ENCODE results near the gene DLX3.

Gene DLX3

GRCh38 chr17:50029185-50029584 is 34.2 kb upstream of the DLX3 start:
- H3K27ac ChIP-seq (ENCODE audit: insufficient read depth in 1 of 2, low read depth in 1 of 2, low read length in 2 of 2, poor library complexity in 1 of 2, severe bottlenecking in 2 of 2) = no peak overlapping the region
- no peaks in the 10 kb centered on the region for H3K36me3 ChIP-seq (ENCODE audit: control insufficient read depth in 4 of 4, insufficient read depth in 4 of 4, low read length in 3 of 4)
- no peaks in the 10 kb centered on the region for H3K9me3 ChIP-seq (ENCODE audit: control extremely low read depth in 1 of 5, control insufficient read depth in 4 of 5, insufficient read depth in 2 of 5, low read depth in 1 of 5, low read length in 4 of 5)
- DNase-seq = no peak
- ChIA-PET CTCF (interaction anchor here (1.0 to 4.1 kb wide), 8 partner anchors 17 to 65 kb away, joined by 3 to 27 read pairs (median 8); partner anchors contain the start of genes ITGA3 and PDK2), POLR2A (interaction anchor here (0.9 to 1.4 kb wide), 2 partner anchors 23 to 27 kb away, joined by 5 to 6 read pairs; partner anchors contain the start of gene ITGA3)
- H3K4me3 ChIP-seq (ENCODE audit: control insufficient read depth in 1 of 7, extremely low read depth in 1 of 7, insufficient read depth in 4 of 7, low read depth in 2 of 7, low read length in 6 of 7) = no peak overlapping the region
- H3K4me1 ChIP-seq (ENCODE audit: control extremely low read depth in 1 of 4, control insufficient read depth in 4 of 4, insufficient read depth in 4 of 4, low read length in 3 of 4) = peaks cover 0 to 29% (median 20%) of the 10 kb centered on the region in 4 experiments
- peaks cover 0 to 3% (median 0%) of the 10 kb centered on the region in 5 experiments for H3K27me3 ChIP-seq (replicated peaks in 2 of 5; ENCODE audit: control insufficient read depth in 4 of 5, insufficient read depth in 5 of 5, low read length in 4 of 5)
- WGBS (ENCODE audit: insufficient coverage) = 99% methylated on average over 6 of the region's 7 CpGs

GRCh38 chr17:50028736-50029120 is 33.7 kb upstream of the DLX3 start:
- Histone ChIP-seq H3K27ac (ENCODE audit: insufficient read depth in 1 of 2, low read depth in 1 of 2, low read length in 2 of 2, poor library complexity in 1 of 2, severe bottlenecking in 2 of 2) (no peak overlapping the region), H3K36me3 (ENCODE audit: control insufficient read depth in 4 of 4, insufficient read depth in 4 of 4, low read length in 3 of 4) (no peaks in the 10 kb centered on the region)
- POLR2A ChIA-PET = interaction anchor here (1.4 kb wide), 1 partner anchor 27 kb away, joined by 5 read pairs; the partner anchor contains the start of gene ITGA3

GRCh38 chr17:50027881-50028735 is 33.1 kb upstream of the DLX3 start:
- POLR2A ChIA-PET = interaction anchor here (0.5 to 1.4 kb wide), 3 partner anchors 28 to 279 kb away, joined by 3 to 5 read pairs (median 4); partner anchors contain the start of gene ITGA3
- H3K4me1 ChIP-seq (ENCODE audit: control extremely low read depth in 1 of 4, control insufficient read depth in 4 of 4, insufficient read depth in 4 of 4, low read length in 3 of 4) = peaks cover 0 to 29% (median 20%) of the 10 kb centered on the region in 4 experiments
- peak overlapping the region in 3 of 7 experiments; percentile 17 to 65 (median 50) for H3K4me3 ChIP-seq (ENCODE audit: control insufficient read depth in 1 of 7, extremely low read depth in 1 of 7, insufficient read depth in 4 of 7, low read depth in 2 of 7, low read length in 6 of 7)
- H3K27ac ChIP-seq (ENCODE audit: insufficient read depth in 1 of 2, low read depth in 1 of 2, low read length in 2 of 2, poor library complexity in 1 of 2, severe bottlenecking in 2 of 2) = no peak overlapping the region
- H3K9me3 ChIP-seq (ENCODE audit: control extremely low read depth in 1 of 5, control insufficient read depth in 4 of 5, insufficient read depth in 2 of 5, low read depth in 1 of 5, low read length in 4 of 5) = no peaks in the 10 kb centered on the region
- DNase-seq = peak; percentile 86 to 97 (median 97)
- CTCF ChIA-PET = interaction anchor here (0.7 to 4.1 kb wide), 10 partner anchors 20 to 111 kb away, joined by 3 to 30 read pairs (median 4); partner anchors contain the start of genes ITGA3 and PDK2
- 67% methylated on average over 10 of the region's 20 CpGs for WGBS (ENCODE audit: insufficient coverage)
- H3K27me3 ChIP-seq (replicated peaks in 2 of 5; ENCODE audit: control insufficient read depth in 4 of 5, insufficient read depth in 5 of 5, low read length in 4 of 5) = peaks cover 0 to 2% (median 0%) of the 10 kb centered on the region in 5 experiments
- no peaks in the 10 kb centered on the region for H3K36me3 ChIP-seq (ENCODE audit: control insufficient read depth in 4 of 4, insufficient read depth in 4 of 4, low read length in 3 of 4)

More at GRCh38 chr17:50028736-50029120, 33.7 kb upstream of the DLX3 start:
- Histone ChIP-seq H3K9me3 (ENCODE audit: control extremely low read depth in 1 of 5, control insufficient read depth in 4 of 5, insufficient read depth in 2 of 5, low read depth in 1 of 5, low read length in 4 of 5) (no peaks in the 10 kb centered on the region), H3K4me3 (ENCODE audit: control insufficient read depth in 1 of 7, extremely low read depth in 1 of 7, insufficient read depth in 4 of 7, low read depth in 2 of 7, low read length in 6 of 7) (peak overlapping the region in 2 of 7 experiments; percentile 12 to 65), H3K27me3 (replicated peaks in 2 of 5; ENCODE audit: control insufficient read depth in 4 of 5, insufficient read depth in 5 of 5, low read length in 4 of 5) (peaks cover 0 to 2% (median 0%) of the 10 kb centered on the region in 5 experiments), H3K4me1 (ENCODE audit: control extremely low read depth in 1 of 4, control insufficient read depth in 4 of 4, insufficient read depth in 4 of 4, low read length in 3 of 4) (peaks cover 0 to 29% (median 20%) of the 10 kb centered on the region in 4 experiments)
- no peak for DNase-seq
- 94% methylated on average over 4 of the region's 6 CpGs for WGBS (ENCODE audit: insufficient coverage)
- CTCF ChIA-PET = interaction anchor here (1.0 to 4.1 kb wide), 9 partner anchors 17 to 65 kb away, joined by 3 to 30 read pairs (median 5); partner anchors contain the start of genes ITGA3 and PDK2

GRCh38 chr17:50027172-50027880 is 32.3 kb upstream of the DLX3 start:
- DNase-seq = peak; percentile 58 to 88 (median 85)
- POLR2A ChIA-PET = interaction anchor here (0.5 to 1.4 kb wide), 3 partner anchors 29 to 280 kb away, joined by 3 to 5 read pairs (median 4); partner anchors contain the start of gene ITGA3
- CTCF ChIA-PET = interaction anchor here (0.7 to 4.1 kb wide), 13 partner anchors 12 to 112 kb away, joined by 3 to 30 read pairs (median 6); partner anchors contain the start of genes ITGA3 and PDK2
- H3K4me3 ChIP-seq (ENCODE audit: control insufficient read depth in 1 of 7, extremely low read depth in 1 of 7, insufficient read depth in 4 of 7, low read depth in 2 of 7, low read length in 6 of 7) = peak overlapping the region in 5 of 7 experiments; percentile 17 to 65 (median 26)
- 2% methylated on average over 27 of the region's 27 CpGs for WGBS (ENCODE audit: insufficient coverage)
- no peaks in the 10 kb centered on the region for H3K36me3 ChIP-seq (ENCODE audit: control insufficient read depth in 4 of 4, insufficient read depth in 4 of 4, low read length in 3 of 4)
- no peaks in the 10 kb centered on the region for H3K9me3 ChIP-seq (ENCODE audit: control extremely low read depth in 1 of 5, control insufficient read depth in 4 of 5, insufficient read depth in 2 of 5, low read depth in 1 of 5, low read length in 4 of 5)
- peaks cover 0 to 29% (median 20%) of the 10 kb centered on the region in 4 experiments for H3K4me1 ChIP-seq (ENCODE audit: control extremely low read depth in 1 of 4, control insufficient read depth in 4 of 4, insufficient read depth in 4 of 4, low read length in 3 of 4)
- no peak overlapping the region for H3K27ac ChIP-seq (ENCODE audit: insufficient read depth in 1 of 2, low read depth in 1 of 2, low read length in 2 of 2, poor library complexity in 1 of 2, severe bottlenecking in 2 of 2)
- peaks cover 0 to 2% (median 0%) of the 10 kb centered on the region in 5 experiments for H3K27me3 ChIP-seq (replicated peaks in 2 of 5; ENCODE audit: control insufficient read depth in 4 of 5, insufficient read depth in 5 of 5, low read length in 4 of 5)

GRCh38 chr17:50026837-50027171 is 31.8 kb upstream of the DLX3 start:
- ChIA-PET POLR2A (no interaction called here), CTCF (interaction anchor here (1.0 to 4.1 kb wide), 9 partner anchors 12 to 67 kb away, joined by 3 to 30 read pairs (median 7); partner anchors contain the start of genes ITGA3 and PDK2)
- H3K9me3 ChIP-seq (ENCODE audit: control extremely low read depth in 1 of 5, control insufficient read depth in 4 of 5, insufficient read depth in 2 of 5, low read depth in 1 of 5, low read length in 4 of 5) = no peaks in the 10 kb centered on the region
- peaks cover 0 to 2% (median 0%) of the 10 kb centered on the region in 5 experiments for H3K27me3 ChIP-seq (replicated peaks in 2 of 5; ENCODE audit: control insufficient read depth in 4 of 5, insufficient read depth in 5 of 5, low read length in 4 of 5)
- no peak overlapping the region for H3K27ac ChIP-seq (ENCODE audit: insufficient read depth in 1 of 2, low read depth in 1 of 2, low read length in 2 of 2, poor library complexity in 1 of 2, severe bottlenecking in 2 of 2)
- H3K4me1 ChIP-seq (ENCODE audit: control extremely low read depth in 1 of 4, control insufficient read depth in 4 of 4, insufficient read depth in 4 of 4, low read length in 3 of 4) = peaks cover 0 to 29% (median 20%) of the 10 kb centered on the region in 4 experiments
- 0% methylated on average over 1 of the region's 6 CpGs for WGBS (ENCODE audit: insufficient coverage)
- no peaks in the 10 kb centered on the region for H3K36me3 ChIP-seq (ENCODE audit: control insufficient read depth in 4 of 4, insufficient read depth in 4 of 4, low read length in 3 of 4)
- peak; percentile 67 to 73 (median 68) for DNase-seq
- peak overlapping the region in 4 of 7 experiments; percentile 17 to 65 (median 38) for H3K4me3 ChIP-seq (ENCODE audit: control insufficient read depth in 1 of 7, extremely low read depth in 1 of 7, insufficient read depth in 4 of 7, low read depth in 2 of 7, low read length in 6 of 7)

GRCh38 chr17:50026046-50026675 is 31.1 kb upstream of the DLX3 start:
- ChIA-PET CTCF (interaction anchor here (0.6 to 4.1 kb wide), 13 partner anchors 10 to 117 kb away, joined by 3 to 30 read pairs (median 6); partner anchors contain the start of genes ITGA3 and PDK2), POLR2A (no interaction called here)

More at GRCh38 chr17:50026046-50026675, 31.1 kb upstream of the DLX3 start:
- Histone ChIP-seq H3K4me3 (ENCODE audit: control insufficient read depth in 1 of 7, extremely low read depth in 1 of 7, insufficient read depth in 4 of 7, low read depth in 2 of 7, low read length in 6 of 7) (no peak overlapping the region), H3K4me1 (ENCODE audit: control extremely low read depth in 1 of 4, control insufficient read depth in 4 of 4, insufficient read depth in 4 of 4, low read length in 3 of 4) (peaks cover 0 to 32% (median 22%) of the 10 kb centered on the region in 4 experiments), H3K9me3 (ENCODE audit: control extremely low read depth in 1 of 5, control insufficient read depth in 4 of 5, insufficient read depth in 2 of 5, low read depth in 1 of 5, low read length in 4 of 5) (no peaks in the 10 kb centered on the region), H3K27me3 (replicated peaks in 2 of 5; ENCODE audit: control insufficient read depth in 4 of 5, insufficient read depth in 5 of 5, low read length in 4 of 5) (peaks cover 0 to 2% (median 0%) of the 10 kb centered on the region in 5 experiments), H3K27ac (ENCODE audit: insufficient read depth in 1 of 2, low read depth in 1 of 2, low read length in 2 of 2, poor library complexity in 1 of 2, severe bottlenecking in 2 of 2) (no peak overlapping the region), H3K36me3 (ENCODE audit: control insufficient read depth in 4 of 4, insufficient read depth in 4 of 4, low read length in 3 of 4) (no peaks in the 10 kb centered on the region)
- no peak for DNase-seq
- WGBS (ENCODE audit: insufficient coverage) = 77% methylated on average over 7 of the region's 8 CpGs
